Activated T-cell treated with anti-CD3 and anti-CD28 coated beads, Interleukin-2, amount 50 U/mL, for 1 hour (primary cell): ENCODE results near the gene AMZ2.
"Not testable (repeated sequence)": the region's sequence is repeated elsewhere in the genome, so short reads cannot be mapped to it uniquely, and the experiment has no call there.

ENCODE experiments used
- DNase-seq: peaks from one replicate; pipeline ENCODE4 v3.0.0-alpha.2; 2020

The AMZ2 gene

DNA sequence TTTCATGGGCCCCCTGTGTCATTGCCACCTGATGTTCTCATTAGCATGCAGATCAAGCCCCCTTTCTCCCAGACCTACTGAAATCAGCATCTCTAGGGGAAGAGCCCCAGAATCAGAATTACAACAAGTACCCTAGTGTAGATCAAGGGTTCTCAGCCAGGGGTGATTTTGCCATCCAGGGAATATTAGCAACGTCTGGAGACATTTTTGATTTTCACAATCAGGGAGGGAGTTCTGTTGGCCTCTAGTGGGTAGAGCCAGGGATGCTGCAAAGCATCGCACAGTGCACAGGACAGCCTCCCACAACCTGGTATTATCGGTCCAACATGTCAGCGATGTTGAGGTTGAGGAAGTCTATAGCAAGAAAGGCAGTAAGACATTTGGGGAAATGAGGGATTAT, 7.3 kb downstream of the AMZ2 start:
- no peak for DNase-seq

DNA sequence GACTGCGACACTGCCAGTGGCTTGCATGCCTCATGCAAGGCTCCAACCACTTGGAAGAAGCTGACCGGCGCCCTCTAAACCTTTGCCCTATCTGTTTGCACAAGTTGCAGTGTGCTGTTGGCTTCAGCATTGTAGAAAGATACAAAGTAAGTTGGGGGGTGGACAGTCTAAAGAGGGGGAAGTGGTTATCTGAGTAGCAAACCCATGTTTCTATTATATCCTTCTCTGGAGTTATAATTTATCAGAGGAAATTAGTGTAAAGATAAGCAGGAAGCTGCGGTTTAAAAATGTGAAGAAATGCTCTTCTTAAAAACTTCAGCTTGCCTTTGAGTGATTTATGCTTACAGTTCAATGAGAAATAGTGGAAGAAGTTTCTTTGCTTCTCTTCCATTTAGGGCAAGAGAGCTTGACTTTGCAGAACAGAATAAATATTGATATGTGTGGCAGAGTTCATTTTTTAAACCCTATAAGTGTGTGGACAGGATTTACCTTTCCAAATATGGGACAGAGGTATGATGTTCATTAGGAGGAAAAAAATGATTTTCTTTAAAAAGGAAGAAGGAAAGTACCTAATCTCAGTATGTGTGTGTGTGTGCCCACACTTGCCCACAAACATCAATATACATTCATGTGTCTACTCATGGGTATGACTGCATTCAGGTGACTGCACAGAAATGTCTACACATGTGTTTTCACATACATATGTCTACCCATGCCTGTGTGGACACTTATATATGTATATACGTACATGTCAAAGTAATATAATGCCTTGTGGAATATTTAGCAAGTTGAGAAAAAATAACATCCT, 8.1 kb downstream of the AMZ2 start:
- no peak for DNase-seq

DNA sequence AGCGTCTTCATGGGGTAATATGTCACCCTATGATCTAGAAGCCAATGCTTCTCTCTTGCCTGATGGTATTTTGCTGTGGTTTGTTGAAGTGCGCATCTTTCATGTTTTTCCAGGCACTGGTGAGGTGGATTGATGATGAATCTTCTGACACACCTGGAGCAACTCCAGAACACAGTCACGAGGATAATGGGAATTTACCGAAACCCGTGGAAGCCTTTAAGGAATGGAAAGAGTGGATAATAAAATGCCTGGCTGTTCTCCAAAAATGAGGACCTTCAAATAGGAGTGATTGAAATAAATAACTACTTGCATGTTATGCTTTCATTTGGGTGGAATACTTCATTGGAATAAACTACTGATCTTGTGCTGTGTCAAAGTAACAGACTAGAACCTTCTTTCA, 8.9 kb downstream of the AMZ2 start:
- not testable (repeated sequence) for DNase-seq

DNA sequence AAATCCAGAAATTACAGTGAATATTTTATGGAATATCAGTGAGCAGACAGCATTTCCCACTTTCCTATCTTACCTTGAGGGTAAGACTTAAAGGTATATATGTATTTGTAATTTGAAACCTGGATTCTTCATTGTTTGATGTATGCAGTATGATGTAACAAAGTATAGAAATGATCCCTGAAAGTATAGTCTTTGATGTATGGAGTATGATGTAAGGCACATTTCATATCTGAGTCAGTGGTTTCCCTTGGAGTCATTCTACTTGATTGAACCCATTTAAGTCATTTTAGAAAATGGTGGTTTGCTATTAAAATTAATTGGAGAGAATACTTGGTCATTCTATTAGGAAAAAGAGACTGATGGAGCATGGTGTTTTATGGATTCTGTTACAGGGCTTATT, 10.1 kb downstream of the AMZ2 start:
- no peak for DNase-seq

DNA sequence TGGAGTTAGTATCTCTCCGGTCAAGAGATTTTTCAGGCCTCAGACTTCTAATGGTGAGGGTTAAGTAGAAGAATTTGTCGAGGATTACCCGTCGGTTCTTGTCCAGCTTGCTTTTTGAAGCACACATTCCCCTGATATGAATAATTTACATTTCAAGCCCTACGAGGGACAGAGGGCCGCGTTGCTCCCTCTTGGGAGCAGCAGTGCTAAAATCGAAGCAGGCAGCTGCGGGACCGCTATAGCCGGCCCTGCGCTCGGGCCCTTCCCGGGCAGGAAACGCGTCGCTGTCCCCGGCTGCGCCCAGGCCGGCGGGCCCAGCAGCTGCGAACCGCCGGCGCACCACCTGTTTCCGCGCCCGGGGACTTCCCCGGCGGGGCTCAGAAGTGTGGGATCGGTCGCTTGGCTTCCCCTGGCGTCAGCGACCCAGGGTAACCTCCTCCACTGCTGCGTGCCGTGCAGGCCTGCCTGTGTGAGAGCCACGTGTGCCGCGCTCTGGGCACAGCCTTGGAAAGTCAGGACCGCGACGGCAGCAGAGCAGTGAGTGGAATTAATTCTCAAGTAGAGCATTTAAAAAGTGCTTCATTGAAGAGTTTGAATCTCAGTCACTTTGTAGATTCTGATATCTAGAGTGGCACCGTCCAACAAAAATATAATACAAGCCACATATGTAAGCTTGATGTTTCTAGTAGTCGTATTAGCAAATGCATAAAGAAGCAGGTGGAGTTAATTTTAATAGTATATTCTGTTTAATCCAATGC, 11.2 kb downstream of the AMZ2 start:
- peak; percentile 78 for DNase-seq

DNA sequence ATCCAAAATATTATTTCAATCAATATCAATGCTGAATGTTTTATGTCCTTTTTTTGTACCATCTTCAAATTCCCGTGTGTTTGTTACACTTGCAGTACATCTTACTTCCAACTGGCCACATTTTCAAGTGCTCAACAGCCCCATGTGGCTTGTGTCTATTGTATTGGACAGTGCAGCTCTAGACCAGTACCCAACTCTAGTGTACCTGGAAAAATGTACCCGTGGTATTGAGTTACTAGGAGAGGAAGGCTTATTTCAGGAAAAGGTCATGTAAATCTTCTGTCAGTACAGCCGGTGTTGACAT, 11.8 kb downstream of the AMZ2 start:
- DNase-seq: not testable (repeated sequence)

DNA sequence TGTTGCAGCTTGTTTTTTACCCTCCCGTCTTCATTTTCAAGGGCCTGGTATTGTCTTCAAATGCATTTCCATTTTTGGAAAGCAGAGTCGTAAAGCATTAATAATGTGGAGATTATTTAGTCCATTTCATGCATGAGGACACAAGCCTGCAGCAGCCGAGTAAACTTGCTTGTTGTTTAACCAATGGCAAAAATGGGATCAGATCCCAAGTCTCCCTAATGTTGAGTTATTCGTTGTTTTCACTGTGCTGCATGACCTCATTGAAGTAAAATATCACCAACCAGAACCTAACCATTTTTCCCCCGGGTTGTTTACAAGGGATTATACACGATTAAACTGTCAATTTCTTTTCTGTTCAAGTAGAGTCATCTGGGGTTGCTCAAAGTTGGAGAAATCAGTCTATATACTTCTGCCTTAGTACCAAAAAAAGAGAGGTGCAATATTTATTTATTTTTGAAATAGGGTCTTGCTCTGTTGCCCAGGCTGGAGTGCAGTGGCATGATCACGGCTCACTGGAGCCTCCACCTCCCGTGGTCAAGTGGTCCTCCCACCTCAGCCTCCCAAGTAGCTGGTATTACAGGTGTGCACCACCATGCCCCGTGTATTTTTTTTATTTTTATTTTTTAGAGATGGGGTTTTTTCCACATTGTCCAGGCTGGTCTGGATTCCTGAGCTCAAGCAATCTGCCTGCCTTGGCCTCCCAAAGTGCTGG, 12.4 kb downstream of the AMZ2 start:
- no peak for DNase-seq

DNA sequence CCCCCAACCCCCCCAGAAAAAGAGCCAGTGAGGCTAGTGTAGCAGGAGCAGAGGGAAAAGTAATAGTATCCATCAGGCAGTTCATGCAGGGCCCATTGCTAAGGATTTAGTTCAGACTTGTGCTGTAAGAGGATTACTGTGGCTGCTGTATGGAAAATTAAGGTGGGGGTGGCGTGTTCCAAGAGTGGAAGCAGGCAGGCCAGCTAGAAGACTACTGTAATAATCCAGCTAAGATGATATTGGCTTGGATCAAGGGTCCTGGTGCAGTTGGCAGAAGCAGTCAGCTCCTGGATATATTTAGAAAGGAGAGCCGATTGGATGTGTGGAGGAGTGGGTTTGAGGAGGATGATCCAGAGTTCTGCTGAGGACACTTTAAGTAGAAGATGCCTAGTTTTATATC, 14.6 kb downstream of the AMZ2 start:
- DNase-seq: not testable (repeated sequence)

DNA sequence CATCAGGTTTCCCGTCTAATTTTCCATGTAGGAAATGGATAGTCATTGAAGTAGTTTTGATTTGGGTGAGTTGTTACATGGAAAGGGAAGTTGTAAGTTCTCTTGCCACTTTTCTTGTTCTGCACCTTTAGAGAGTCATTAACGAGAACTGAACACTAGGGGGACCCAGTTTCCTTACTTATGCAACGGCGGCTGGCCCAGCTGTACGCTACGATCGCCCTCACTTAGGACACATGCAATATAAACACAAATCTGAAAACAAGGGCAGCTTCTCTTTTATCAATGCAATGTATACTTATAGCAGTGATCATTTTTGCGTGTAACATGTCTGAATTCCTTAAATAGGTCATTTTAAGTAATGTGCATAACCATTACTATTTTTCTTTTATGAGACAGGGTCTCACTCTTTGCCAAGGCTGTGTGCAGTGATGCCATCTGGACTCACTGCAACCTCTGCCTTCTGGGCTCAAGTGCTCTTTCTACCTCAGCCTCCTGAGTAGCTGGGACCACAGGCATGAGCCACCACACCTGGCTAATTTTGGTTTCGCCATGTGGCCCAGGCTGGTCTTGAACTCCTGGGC, 15.3 kb downstream of the AMZ2 start:
- DNase-seq: not testable (repeated sequence)

DNA sequence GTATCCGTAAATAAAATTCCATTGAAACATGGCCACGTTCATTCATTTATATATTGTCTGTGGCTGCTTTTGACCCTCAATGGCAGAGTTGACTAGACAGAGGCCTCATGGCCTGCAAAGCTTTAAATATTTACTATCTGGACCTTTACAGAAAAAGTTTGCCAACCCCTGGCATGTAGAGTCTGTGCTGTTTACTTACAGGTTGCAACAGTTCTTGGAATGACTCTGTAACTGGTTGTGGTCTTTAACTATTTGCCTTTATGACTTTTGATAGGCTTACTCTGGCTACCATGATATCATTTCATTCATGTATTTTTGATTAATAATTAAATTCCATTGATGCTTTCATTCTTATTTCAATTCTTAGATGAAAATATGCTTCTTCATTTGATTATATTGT, 18.0 kb downstream of the AMZ2 start:
- not testable (repeated sequence) for DNase-seq

DNA sequence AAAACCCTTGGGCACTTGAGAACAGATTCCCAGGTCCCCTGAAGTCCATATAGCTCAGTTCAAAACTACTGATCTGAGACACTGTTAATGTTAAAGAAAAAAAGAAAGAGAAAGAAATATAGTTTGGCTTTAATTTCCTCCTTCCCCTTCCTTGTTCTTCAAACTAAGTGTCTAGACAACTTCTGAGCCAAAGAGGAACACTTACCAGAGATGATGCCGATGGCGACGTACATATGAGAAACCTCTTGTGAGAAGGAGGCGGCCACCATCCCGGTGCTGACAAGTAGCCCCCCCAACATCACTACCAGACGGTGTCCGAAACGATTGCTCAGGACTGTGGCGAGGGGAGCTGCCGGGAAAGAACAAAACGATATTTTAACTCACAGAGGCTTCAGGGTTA, 25.9 kb downstream of the AMZ2 start:
- DNase-seq: no peak

DNA sequence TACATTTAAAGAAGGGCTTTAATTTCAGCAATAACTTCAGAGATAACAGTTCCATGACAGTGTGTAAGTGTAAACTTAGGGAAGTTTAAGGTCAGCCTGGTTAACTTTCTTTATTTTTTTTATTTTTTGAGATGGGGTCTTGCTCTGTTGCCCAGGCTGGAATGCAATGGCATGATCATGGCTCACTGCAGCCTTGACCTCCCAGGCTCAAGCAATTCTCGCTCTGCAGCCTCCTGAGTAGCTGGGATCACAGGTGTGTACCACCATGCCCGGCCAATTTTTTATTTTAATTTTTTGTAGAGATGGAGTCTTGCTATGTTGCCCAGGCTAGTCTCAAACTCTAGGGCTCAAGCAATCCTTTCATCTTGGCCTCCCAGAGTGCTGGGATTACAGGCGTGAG, 28.5 kb downstream of the AMZ2 start:
- not testable (repeated sequence) for DNase-seq

DNA sequence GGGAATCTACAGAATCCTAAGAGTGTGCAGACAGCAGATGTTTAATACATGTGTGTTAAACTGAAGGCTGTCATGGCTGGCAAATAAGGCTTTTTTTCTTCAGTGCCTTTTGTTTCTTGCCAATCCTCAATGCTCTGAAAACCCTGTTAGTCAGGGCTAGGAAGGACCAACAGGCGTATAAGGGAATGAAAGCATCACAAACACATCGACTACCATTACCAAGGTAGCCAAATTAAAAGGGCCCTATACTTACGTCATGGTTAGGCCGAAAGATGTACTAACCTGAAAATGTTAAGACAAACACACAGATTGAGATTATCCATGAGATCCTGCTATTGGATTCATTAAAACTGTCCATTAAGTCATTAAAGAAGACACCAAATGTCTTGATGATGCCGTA, 30.0 kb downstream of the AMZ2 start:
- no peak for DNase-seq

DNA sequence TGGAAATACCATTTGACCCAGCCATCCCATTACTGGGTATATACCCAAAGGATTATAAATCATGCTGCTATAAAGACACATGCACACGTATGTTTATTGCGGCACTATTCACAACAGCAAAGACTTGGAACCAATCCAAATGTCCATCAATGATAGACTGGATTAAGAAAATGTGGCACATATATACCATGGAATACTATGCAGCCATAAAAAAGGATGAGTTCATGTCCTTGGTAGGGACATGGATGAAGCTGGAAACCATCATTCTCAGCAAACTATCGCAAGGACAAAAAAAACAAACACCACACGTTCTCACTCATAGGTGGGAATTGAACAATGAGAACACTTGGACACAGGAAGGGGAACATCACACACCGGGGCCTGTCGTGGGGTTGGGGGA, 34.1 kb downstream of the AMZ2 start:
- DNase-seq: not testable (repeated sequence)

DNA sequence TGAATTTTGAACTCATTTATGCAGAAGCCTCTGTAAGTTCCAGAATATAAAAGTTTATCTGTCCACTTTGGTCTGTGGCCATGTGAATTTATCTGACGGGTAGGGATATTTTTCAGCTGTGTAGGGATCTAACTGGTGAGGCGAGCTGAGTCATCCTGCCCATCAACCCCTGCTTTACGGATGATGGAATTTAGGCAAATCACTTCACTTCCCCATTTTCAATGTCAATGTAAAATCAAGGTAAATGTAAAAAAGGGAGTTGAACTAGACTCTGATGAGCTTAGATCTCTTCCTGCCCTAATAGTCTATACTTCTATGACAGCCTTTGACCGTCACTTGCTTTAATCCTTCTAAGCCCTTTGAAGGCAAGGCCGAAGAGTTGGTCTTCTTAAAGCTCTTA, 40.5 kb downstream of the AMZ2 start:
- DNase-seq: no peak

DNA sequence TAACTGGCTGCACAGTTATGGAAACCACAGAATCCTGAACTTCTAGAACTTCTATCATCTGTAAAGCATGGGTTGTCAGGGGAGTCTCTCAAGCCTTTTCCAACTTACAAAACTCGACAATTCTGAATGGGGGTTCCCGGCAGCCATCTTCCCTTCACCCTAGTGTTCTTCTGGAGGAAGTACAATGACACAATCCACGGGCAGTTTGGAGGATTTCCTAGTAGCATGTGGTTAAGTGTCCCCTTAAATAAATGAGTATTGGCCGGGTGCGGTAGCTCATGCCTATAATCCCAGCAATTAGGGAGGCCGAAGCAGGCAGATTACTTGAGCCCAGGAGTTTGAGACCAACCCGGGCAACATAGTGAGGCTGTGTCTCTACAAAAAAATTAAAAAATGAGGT, 41.0 kb downstream of the AMZ2 start:
- no peak for DNase-seq

DNA sequence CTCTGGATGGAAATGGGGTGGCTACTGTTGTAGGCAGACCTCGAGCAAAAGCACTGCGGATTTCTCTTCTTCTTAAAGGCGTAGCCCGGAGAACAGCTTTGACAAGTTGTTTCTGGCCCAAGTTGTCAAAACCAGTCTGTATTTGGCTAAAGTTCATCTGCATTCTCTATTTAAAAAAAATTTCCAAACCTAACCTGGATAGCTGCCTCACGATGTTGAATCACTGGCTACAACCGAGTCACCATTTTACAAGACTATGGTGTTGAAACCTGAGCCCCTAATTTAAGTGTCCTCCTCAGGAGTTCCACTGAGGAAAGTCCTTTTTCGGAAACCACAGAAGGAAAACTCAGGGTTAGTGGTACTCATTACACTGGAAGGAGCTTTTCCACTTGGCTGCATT, 41.6 kb downstream of the AMZ2 start:
- no peak for DNase-seq

DNA sequence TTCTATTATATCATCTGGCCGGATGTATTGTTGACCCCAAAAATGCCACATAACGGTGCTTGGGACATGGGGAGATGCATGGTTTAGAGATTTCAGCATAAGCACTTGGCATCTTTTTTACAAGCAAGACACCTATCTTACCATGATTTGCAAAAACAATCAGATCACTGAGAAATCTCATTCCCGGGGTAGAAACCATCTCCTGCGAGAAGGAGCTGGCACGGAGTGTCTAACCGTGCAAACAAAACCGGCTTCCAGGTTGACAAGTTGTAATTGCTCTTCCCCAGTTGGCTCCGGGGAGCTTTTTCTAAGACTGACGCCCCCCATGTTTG, 42.1 kb downstream of the AMZ2 start:
- DNase-seq: no peak

DNA sequence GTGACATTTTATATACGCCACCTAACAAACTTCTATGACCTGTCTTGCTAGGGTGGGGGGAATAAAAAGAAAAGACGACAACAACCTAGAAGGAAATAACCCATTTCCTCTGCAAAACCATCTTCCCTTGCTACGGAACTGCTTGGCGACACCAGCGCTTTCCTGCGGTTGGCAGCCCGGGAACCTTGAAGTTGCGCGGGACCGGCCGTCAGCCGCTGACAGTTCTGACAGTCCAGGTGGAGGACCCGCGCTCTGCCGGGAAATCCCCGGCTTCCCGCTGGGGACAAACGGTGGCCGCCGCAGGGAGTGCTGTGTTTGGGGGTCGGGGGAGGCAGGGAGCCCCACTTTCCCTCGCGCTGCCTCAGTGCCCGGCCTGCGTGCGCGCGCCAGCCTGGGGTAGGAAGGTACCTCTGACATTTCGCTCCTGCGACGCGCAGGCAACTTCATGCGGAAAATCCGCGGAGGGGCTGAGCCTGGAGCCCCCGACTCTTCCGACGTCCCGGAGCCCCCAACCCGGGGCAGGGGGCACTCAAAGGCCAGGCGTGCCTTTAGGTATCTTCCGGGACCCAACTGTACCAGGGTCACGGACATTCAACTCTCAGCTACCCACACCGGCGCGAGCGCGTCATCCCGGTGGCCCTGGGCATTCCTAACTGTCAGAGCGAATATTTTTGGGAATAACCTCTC, 42.6 kb downstream of the AMZ2 start:
- DNase-seq: peak; percentile 70

DNA sequence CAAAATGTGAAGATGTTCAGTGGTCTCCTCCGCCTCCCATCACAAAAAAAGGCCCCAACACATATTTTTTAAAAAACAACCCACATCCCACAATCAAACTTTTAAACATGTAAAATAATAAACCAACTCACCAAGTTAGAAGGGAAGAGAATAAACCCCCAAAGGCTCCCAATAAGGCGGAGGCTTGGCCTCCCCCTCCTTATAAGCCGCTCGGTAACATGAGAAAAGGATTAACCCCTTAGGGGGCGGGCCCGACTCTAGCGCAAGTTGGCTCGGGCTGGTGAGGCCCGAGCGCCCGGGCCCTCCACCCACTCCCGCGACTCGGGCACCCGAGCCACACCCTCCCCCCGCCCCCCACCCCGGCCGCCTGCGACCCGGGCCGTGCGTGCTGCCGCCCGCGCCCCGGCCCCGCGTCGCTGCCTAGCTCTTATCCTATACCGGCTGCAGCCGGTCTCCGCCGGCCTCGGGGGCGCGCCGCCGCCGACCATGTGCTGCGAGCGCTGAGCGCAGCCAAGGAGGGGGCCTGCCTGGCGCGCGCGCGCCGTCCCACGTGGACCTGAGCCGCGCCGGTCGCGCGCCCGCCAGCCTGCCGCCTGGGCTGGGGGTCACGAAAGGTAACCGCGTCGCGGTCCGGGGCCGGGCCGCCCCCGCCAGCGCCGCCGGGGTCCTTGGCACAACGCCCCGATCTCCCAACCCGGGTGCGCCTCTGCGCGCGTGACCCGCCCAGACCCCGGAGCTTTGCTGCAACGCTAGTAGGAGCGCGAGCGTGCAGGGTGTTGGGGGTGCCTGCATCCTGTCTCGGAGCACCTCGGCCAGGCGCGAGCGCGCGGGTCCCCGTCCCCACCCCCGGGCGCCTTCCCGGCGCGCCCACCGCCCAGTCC, 43.4 kb downstream of the AMZ2 start, which contains the start of the genes ARSG and SLC16A6:
Gene ARSG (plus strand): TSS at position 541 of the 881 bp plus-strand sequence. CDS start 15,999 bp downstream, outside the sequence.
Gene SLC16A6 (minus strand): TSS at position 173 of the 881 bp plus-strand sequence. CDS start 12,807 bp downstream, outside the sequence.
- DNase-seq: peak; percentile 85

DNA sequence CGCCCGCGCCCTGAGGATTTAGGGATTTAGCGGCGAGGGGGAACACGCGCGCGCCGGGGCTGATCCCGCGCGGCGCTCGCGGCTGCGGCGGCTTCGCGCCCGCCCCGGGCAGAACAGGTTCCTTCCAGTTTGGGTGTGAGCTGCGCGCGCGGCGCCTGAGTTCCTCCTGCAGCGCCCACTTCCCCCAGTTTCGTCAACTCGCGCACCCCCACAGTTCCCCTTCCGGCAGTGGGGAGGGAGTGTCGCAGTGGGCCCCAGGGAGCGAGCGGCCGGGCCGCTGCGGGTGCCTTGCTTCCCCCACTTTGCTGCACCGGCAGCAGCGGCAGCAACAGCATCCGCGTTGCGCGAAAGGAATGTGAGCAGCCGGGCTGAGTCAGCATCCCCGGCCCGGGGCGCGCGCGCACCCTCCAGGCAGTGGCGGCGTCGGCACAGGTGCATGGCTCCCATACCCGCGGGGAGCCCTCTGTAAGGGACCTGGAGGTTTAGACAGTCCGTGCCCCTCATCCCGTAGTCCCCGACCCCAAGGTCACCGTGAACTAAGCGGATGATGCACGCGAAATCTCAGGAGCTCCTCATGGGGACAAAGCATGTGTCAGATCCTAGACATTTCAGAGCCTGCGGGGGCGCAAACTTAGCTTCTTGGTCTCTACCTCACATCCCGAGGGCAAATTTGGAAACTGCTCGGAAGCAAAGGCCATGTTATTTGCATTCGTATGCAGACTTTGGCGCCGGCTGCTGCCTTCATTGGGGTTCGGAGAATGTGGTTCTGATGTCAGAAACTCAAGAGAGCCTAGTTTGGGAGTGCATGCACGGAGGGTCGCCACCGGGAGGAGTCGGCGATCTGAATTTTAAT, 44.2 kb downstream of the AMZ2 start:
- peak; percentile 90 for DNase-seq
